HG02571 (cell line): ENCODE data around the gene RHOU.
"Not testable (repeated sequence)": the region's sequence is repeated elsewhere in the genome, so short reads cannot be mapped to it uniquely, and the experiment has no call there.

ENCODE experiments used
- ATAC-seq: cut with Tn5 transposase; IDR thresholded peaks from one replicate; pipeline ENCODE4 v1.9.1; 2021; ENCODE audit warnings: mild to moderate bottlenecking, moderate library complexity; ENCODE audit not compliant: unreplicated experiment

The RHOU gene

GRCh38 chr1:228734881-228735801, at the start of gene RHOU:
Gene RHOU, plus strand, starts transcription at chr1:228735479. Its CDS starts 264 bp downstream, at chr1:228735743.
- no peak for ATAC-seq

DNA sequence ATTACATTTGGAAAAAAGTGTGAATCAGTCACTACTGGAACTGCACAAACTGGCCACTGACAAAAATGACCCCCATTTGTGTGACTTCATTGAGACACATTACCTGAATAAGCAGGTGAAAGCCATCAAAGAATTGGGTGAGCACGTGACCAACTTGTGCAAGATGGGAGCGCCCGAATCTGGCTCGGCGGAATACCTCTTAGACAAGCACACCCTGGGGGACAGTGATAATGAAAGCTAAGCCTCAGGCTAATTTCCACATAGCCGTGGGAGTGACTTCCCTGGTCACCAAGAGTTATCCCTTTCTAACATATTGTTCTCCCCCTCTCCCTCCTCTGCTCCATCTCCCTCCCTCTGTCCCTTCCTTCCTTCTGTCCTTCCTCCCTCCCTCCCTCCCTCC, 47.7 kb upstream of the RHOU start:
- ATAC-seq: no peak

DNA sequence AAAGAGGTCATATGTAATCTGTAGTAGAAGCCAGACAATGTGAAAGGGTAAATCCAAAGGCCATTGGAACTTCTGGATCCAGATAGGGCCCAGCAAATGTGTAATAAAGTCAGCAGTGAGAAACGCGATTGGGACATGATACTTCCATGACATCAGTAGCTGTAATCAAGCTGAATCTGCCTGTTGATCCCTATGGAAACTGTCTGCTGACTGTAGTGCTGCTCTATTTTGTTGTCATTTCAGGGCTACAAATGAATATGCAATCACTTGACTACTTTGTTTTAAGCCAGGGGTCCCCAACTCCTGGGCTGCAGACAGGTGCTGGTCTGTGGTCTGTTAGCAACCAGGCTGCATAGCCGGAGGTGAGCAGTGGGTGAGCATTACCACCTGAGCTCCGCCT, 46.0 kb upstream of the RHOU start:
- no peak for ATAC-seq

GRCh38 chr1:228691211-228691610, 44.1 kb upstream of the RHOU start:
- ATAC-seq: no peak

DNA sequence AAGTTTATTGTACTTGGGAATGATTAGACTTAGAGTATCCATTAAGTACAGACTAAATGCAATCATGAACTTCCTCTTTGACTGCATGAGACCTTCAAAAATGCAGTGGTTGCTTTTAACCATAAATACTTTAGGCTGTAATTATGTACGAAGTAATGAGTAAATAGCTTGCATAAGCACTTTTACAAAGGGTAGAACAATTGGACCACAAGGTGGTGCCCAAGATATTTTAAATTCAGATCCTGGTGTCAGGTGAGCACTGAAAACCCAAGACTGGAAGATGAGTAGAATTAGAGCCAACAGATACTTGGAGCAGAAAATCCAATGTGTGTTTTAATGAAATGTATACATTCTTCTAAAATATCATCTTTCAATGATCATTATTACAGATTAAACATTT, 43.4 kb upstream of the RHOU start:
- no peak for ATAC-seq

DNA sequence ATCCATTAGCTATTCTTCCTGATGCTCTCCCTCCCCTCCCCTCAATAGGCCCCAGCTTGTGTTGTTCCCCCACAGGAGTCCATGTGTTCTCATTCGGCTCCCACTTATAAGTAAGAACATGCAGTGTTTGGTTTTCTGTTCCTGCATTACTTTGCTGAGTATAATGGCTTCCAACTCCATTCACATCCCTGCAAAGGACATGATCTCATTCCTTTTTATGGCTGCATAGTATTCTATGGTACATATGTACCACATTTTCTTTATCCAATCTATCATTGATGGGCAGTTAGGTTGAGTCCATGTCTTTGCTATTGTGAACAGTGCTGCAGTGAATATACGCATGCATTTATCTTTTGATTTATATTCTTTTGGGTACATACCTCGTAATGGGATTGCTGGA, 40.8 kb upstream of the RHOU start:
- not testable (repeated sequence) for ATAC-seq

DNA sequence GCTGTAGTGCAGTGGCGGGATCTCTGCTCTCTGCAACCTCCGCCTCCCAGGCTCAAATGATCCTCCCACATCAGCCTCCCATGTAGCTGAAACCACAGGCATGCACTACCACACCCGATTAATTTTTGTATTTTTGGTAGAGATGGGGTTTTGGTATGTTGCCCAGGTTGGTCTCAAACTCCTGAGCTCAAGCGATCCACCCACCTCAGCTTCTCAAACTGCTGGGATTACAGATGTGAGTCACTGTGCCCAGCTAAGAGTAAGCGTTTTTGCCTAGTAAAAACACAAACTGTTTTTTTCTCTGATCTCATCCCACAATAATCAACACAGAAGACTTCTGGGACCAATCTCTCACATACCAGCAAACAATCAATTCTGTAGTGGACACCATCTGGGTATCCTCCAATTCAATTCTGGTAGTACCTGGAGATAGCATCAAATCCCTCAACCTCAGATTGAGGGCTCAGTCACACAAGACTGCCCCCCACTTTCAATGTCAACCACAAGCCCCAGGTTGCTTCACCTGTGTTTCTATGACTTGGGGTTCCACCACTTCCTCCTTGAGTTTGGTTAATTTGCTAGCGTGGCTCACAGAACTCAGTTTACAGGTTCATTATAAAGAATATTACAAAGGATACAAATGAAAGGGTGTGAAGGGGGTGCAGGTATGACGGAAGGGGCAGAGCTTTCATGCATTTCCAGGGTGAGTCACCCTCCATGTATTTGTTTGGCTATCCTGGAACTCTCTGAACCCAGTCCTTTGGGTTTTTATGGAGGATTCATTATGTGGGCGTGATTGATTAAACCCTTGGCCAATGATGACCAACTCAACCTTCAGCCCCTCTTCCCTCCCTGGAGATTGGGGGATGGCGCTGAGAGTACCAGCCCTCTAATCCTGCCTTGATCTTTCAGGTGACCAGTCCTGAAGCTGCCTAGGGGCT, 40.0 kb upstream of the RHOU start:
- no peak for ATAC-seq

GRCh38 chr1:228697207-228698016, 37.9 kb upstream of the RHOU start:
- ATAC-seq: no peak

DNA sequence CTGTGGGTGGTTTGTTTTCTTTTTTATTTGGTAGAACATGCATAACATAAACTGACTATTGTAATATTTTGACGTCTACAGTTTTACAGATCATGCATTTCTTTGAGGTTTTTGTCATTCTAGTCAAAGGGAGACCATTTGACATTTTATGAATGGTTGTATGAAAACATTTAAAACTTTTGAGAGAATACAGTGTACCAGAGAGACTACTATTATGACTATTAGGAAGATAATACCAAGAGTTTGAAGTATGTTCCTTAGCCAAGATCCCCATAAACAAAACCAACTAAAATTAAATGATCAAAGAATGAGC, 37.3 kb upstream of the RHOU start:
- no peak for ATAC-seq

DNA sequence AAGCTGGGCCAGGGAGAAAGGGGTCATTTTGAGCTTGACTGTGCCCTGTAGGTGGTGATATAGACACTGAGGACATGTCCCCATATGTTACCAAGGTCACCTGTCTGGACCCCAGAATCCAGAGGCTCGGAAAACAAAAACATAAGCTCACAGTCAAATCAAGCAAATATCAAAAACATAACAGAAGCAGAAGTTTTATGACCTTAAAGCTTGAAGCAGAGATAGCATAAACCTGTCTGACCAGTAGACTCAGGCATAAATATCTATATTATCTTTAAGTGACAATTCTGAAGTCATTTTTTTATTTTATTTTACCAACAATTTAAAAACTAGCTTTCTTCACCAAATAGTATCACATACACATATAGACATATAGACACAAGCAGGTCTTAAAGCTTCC, 32.8 kb upstream of the RHOU start:
- no peak for ATAC-seq

GRCh38 chr1:228706305-228706704, 29.0 kb upstream of the RHOU start:
- ATAC-seq: no peak

DNA sequence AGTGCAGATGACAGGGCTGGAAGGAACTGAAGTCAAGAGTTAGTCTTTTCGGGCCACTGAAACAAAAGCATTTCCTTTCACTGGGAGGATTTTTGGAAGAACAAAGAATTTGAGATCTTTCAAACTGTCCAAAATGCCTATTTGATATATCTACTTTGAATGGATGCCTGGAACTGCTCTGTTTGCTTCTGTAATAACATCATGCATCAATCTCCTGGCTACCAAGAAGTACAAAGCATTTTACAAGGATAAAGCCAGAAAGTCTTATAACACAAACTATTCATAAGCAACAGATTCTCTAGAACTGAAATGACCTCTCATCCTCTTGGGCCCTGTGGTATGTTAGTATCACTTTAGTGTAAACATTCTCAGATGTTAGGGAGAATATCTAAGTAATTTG, 18.2 kb upstream of the RHOU start:
- no peak for ATAC-seq

- ATAC-seq: no peak
Observed at GRCh38 chr1:228721407-228721806, 13.9 kb upstream of the RHOU start.

GRCh38 chr1:228723287-228723686, 12.0 kb upstream of the RHOU start:
- ATAC-seq: no peak

DNA sequence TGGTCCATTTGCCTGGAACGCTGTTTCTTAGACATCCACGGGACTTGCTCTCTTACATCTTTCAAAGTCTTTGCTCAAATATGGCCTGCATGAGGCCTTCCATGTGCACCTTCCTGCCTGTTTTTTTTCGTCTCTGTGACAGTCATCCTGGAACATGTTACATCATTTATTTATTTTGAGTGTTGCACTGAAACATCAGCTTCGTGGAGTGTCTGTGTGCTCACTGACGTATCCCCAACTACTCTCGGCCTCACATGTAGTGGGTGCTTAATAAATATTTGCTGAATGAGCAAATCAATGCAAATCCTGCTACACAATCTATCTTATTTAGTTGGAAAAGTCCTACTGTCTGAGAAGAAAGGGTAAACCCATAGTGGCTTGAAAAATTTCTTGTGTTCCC, 11.4 kb upstream of the RHOU start:
- no peak for ATAC-seq

DNA sequence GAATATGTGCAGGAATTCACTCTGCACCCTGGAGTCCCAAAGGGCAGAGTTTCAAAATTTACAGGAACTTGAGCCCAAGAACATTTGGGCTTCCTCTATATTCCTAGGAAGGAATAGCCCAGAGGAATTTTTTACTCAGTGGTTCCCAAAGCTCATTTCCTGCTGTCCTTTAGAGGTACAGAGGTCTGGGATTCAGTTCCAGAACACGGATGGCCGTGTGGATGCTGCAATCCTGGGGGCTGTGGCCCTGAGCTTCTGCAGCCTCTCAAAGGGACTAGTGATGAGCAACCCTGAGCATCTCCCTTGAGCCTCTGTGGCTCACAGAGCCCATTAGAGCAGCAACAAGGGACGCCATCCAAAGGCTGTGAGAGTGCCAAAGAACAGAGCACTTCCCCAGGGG, 10.1 kb upstream of the RHOU start:
- ATAC-seq: no peak

DNA sequence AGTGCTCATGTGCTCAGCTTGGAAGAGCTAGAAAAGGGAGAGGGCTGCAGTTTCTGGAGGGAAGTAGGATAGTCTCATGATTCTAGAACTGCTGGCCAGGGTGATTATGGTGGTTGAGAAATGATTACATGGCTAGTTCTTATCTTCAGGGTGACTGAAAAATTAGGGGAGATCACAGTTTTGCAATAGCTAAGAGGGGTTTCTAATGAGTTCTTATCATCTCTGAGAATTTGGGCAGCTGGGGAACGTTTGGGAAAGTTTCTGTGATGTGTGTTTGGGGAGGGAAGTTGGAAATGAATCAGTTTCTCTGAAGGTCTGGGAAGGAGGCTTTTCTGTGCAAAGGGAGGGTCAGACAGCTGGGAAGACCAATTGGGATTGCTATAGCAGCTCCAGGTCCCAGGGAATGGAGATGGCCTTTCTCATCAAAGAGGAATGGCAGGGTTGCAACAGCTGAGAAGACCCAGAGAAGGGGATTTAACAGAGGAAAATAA, 7.6 kb upstream of the RHOU start:
- no peak for ATAC-seq

DNA sequence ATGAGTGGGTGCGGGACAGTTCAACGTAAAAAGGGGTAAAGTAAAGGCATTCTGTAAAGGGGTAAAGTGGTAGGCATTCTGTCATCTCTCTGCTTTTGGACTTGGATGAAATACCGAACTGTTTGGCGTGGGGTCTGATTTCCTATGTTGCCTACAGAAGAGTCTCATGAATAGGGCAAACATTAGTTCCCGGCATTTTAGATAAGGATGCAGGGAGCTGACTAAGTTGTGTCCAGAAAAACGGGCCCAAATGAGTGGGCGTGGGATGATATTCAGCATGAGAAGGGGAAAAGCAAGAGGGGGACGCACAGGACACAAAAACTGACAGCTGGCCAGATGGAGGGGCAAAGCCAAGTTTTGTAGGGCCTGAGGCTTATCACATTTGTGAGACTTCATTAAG, 2.9 kb upstream of the RHOU start:
- ATAC-seq: no peak

DNA sequence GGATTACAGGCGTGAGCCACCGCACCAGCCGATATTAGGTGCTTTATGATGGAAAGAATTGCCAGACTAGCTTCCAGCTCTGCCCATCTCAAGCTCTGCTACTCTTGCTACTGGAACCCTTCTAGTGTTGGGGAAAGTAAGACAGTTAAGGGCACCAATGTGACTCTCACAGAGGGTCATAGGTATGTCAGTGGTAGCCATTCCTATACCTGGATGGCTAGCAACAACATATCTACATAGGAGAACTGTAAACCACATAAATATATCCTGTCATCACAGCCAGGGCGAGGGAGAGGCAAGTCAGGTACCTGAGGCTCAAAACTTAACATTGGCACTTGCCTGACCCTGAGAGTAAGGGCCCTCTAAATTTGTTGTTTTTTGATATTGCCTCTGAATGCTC, 1.7 kb upstream of the RHOU start:
- ATAC-seq: no peak

DNA sequence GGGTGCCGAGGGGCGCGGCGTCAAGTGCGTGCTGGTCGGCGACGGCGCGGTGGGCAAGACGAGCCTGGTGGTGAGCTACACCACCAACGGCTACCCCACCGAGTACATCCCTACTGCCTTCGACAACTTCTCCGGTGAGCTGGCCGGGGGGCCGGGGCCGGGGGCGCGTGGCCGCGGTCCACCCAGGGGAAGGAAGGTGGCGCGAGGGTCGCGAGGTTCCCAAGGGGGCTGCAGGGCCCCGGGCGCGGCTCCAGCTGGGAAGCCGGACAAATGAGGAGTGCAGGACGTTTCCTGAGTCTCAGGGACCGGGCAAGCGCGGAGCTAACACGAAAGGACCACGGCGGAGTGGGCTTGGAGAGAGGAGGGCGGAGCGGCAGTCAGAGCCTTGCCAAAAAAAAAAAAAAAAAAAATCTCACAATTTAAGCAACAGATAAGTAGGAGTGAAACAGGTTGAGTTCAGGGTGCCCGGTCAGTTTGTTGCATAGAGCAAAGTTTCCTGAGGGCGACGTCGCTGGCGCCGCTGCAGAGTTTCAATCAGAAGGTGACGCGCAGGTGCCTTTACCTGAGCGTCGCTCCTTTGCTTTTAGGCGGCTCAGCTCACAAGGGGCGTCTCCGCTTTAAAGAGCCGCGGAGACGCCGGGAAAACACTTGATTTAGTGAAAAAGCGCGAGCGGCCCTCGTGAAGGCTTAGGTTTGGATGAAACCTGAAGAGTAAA, 750 bp downstream of the RHOU start:
- ATAC-seq: no peak
